Stimulated activated CD8-positive, alpha-beta memory T cell treated with anti-CD3 and anti-CD28 coated beads, Interleukin-4, amount 100 ng/mL, for 48 hours (primary cell): ENCODE measurements around the gene SLC25A38.
A peak's percentile ranks its signal among the peaks of the same experiment; 100 is the strongest.
"Not testable (repeated sequence)": the region's sequence is repeated elsewhere in the genome, so short reads cannot be mapped to it uniquely, and the experiment has no call there.

Experiments used
- DNase-seq: peaks from one replicate; pipeline ENCODE4 v3.0.0-alpha.2; 2020

The SLC25A38 gene

DNA sequence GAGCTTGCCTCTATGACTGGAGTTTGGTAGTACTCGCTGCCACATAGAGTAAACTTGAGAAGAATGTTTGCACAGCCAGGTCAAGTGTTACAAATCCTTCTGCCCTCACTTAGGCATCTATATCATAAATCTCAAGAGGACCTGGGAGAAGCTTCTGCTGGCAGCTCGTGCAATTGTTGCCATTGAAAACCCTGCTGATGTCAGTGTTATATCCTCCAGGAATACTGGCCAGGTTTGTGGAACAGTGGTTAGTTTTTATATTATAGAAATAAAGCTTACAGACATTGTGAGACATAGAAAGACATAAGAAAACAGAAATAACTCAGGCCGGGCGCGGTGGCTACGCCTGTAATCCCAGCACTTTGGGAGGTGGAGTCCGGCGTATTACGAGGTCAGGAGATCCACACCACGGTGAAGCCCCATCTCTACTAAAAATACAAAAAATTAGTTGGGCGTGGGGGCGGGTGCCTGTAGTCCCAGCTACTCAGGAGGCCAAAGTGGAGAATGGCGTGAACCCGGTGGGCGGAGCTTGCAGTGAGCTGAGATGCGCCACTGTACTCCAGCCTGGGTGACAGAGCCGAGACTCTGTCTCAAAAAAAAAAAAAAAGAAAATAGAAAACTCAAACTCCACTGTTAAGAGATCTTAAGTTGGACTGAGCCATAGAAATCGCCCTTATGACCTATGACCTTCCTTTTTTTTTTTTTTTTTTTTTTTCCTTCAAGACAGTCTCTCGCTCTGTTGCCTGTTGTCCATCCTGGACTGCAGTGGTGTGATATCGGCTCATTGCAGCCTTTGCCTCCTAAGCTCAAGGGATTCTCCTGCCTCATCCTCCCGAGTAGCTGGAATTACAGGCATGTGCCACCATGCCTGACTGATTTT is 25.6 kb downstream of the SLC25A38 start:
- DNase-seq: peak; percentile 65

DNA sequence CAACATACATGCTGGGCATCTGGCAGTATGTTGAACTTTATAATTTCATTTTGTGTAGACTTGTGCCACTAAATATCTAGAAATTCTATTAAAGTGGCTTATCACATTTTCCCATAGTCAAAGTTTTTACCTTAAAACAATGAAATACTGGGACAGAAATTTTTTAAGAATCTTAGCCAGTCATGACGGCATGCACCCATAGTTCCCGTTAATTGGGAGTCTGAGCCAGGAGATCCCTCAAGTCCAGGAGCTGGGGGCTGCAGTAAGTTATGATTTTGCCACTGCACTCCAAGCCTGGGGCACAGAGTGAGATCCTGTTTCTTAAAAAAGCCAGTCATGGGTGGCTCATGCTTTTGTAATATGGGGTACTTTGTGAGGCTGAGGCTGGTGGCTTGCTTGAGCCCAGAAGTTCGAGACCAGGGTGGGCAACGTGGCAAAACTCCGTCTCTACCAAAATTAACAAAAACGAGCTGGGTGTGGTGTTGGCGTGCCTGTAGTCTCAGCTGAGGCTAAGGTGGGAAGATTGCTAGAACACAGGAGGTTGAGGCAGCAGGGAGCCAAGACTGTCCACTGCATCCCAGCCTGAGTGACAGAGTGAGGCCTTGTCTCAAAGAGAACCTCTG is 26.5 kb downstream of the SLC25A38 start:
- DNase-seq: no peak

DNA sequence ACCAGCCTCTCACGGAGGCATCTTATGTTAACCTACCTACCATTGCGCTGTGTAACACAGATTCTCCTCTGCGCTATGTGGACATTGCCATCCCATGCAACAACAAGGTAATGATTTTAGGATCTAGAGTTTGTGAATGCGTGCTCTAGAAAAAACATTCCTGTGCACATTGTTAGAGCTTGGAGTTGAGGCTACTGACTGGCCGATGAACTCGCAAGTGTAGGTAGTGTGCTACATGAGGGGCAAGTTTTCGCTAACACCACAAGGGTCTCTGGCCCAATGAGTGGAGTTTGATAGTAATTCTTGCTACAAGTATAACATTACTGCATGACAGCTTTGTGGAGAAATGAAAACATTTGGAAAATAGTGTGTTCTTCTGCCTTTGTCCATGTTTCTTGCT is 27.7 kb downstream of the SLC25A38 start:
- DNase-seq: no peak

- no peak for DNase-seq
These were observed 29.6 kb downstream of the SLC25A38 start for GRCh38 chr3:39412668-39413260.

- no peak for DNase-seq
These were observed 30.7 kb downstream of the SLC25A38 start for GRCh38 chr3:39413691-39414420.

- peak; percentile 36 for DNase-seq
These were observed 31.3 kb downstream of the SLC25A38 start for GRCh38 chr3:39414421-39414907.

DNA sequence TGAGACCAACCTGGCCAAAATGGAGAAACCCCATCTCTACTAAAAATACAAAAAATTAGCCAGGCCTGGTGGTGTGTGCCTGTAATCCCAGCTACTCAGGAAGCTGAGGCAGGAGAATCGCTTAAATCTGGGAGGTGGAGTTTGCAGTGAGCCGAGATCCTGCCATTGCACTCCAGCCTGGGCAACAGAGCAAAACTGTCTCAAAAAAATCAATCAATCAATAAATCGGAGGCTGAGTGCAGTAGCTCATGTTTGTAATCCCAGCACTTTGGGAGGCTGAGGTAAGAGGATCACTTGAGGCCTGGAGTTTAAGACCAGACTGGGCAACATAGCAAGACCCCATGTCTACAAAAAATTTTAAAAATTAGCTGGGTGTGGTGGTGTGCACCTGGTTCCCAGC is 32.1 kb downstream of the SLC25A38 start:
- not testable (repeated sequence) for DNase-seq

DNA sequence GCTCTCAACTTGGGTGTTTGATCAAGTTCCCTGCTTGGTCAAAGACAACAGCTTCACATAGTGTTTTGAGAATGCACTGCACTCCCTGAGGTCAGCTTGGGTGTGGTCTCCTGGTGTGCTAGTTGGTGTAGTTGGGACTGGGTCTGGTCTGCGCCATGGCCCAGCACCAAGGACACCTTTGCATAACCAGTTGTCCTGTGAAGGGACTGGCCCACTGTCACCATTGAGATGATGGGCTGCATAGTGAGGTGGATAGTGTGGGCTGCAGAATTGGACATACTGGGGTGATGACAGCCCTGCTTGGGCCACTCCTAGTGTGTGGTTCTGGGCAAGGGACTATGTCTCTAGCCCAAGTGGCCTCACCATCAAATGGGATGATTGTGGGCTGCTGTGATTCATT is 32.8 kb downstream of the SLC25A38 start:
- no peak for DNase-seq

DNA sequence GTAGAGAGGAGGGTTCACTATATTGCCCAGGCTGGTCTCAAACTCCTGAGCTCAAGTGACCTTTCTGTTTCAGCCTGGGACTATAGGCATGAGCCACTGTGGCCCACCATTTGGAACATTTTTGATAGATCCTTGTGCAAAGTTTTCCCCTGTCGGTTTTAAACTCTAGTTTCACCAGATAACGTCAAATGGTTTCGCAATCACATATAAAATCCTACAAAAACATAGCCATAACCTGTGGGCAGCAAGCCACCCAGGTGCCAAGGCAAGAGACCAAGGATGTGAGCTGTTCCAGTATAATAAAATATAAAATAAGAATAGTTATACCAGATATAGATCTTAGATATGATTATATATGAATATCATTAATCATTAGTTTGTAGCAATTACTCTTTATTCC is 33.8 kb downstream of the SLC25A38 start:
- not testable (repeated sequence) for DNase-seq

DNA sequence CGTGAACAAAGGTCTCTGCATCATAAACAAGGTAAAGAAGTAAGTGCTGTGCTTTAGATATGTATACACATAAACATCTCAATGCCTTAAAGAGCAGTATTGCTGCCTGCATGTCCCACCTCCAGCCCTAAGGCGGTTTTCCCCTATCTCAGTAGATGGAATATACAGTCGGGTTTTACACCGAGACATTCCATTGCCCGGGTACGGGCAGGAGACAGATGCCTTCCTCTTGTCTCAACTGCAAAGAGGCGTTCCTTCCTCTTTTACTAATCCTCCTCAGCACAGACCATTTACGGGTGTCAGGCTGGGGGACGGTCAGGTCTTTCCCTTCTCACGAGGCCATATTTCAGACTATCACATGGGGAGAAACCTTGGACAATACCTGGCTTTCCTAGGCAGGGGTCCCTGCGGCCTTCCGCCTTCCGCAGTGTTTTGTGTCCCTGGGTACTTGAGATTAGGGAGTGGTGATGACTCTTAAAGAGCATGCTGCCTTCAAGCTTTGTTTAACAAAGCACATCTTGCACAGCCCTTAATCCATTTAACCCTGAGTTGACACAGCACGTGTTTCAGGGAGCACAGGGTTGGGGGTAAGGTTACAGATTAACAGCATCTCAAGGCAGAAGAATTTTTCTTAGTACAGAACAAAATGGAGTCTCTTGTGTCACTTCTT is 35.5 kb downstream of the SLC25A38 start:
- DNase-seq: not testable (repeated sequence)

DNA sequence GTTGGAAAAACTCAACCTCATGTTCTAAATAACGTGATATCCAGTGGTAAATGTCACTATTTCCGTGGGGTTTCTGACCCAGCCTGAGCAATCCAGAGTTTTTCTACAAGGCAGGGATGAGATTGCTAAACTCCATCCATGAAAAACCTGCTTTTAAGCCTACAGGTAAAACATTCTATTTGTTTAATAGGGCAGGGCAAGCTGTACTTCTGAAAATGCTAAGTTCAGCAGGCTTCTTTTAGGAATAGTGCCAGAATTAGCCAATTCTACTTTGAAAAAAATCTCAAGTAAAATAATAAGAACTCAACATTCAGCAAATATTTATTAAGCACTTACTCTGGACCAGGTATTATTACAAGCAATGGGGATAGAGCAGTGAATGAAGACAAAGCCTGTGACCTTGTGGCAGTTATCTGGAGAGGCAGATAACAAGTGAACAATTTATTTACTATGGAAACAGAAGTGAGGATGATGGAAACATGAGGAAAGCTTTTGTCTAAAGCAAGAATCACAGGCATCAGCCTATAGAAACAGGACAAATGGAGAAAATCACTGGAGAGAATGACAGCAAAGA is 36.7 kb downstream of the SLC25A38 start:
- no peak for DNase-seq

- DNase-seq: no peak
These were observed 37.4 kb downstream of the SLC25A38 start for GRCh38 chr3:39420543-39420942.

GRCh38 chr3:39423436-39423970 is 40.3 kb downstream of the SLC25A38 start:
- DNase-seq: no peak

GRCh38 chr3:39426312-39426711 is 43.1 kb downstream of the SLC25A38 start:
- no peak for DNase-seq

DNA sequence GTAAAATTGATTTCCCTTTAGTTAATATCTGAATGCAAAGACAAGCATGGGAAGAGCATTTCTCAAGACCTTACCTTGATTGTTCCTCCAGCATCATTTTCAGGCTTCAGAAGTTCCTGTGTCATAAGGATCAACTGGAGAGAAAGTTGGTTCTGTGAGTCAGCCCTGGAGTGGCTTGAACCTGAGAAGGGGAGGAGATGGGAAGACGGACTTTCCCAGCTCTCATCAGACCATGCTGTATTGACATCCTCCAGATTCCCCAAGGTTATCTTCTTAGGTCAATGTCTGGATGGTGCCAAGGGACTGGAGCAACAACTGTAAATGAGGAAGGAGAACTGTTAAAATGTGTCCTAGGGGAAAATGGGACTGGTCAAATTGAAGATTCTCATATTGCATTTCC is 44.3 kb downstream of the SLC25A38 start:
- DNase-seq: no peak

DNA sequence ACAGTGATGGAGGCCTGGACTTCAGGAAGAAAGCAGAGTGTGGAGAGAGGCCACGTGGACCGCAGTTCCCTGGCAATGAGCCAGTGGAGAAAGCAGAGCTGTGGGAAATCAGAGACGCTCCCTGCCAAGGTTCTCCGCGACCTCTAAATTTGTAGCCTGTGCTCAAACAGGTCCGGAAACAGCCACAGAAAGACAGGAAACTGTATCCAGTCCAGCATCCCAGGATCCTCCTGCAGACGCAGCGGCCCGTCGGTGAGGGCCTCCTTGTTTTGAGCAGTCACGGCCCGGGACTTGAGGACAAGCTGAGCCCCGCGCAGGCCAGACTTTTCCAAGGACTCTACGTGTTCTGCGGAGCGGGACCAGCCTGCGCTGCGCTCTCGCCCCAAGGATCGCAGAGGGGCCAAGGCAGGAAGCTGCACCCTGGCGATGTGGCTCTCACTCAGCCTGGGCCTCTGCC is 45.6 kb downstream of the SLC25A38 start:
- no peak for DNase-seq

DNA sequence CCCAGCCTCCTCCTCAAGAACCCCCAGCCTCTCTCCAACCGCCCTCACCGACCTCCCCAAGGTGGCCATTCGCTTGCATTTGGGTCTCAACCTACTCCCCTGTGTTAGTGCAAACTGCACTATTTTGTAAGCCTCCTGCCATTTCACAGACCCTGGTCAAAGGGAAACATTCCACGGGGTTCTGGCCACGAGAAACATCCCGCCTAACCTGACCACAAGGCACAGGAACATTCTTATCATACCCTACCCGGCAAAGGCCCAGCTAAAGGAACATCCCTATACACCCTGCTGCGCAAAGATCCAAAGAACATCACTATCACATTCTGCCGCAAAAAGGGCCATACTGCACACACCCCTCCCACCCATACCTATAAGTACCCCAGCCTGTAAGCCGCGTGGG is 46.3 kb downstream of the SLC25A38 start:
- no peak for DNase-seq

DNA sequence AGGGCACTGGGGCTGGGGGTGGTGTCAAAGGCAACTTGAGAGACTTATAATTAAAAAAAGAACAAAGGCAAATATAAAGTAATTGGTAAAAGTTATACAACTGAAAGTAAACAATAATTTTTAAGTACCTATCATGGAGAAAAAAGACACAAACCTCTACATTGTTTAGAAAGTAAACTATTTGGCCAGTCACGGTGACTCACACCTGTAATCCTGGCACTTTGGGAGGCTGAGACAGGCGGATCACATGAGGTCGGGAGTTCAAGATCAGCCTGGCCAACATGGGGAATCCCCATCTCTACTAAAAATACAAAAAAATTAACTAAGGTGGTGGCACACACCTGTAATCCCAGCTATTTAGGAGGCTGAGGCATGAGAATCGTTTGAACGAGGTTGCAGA is 49.2 kb downstream of the SLC25A38 start:
- no peak for DNase-seq

DNA sequence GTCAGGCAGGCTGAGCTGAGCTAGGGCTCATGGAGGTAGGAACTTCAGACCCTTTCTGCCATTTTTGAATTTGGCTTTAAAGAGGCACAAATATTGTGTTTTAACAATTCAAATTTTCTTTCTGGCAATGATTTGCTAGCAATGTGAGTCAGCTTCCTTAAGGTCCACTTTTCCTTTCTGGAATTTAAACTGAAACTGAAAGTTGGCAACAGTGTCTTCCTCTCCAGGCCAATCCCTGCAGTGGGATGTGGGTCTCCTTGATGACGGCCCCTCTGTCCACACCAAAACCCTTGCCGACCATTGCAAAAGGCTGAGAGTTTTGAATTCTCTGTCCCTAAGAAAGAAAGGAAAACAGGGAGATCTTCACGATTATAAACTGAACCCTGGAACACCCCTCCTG is 50.5 kb downstream of the SLC25A38 start:
- no peak for DNase-seq

DNA sequence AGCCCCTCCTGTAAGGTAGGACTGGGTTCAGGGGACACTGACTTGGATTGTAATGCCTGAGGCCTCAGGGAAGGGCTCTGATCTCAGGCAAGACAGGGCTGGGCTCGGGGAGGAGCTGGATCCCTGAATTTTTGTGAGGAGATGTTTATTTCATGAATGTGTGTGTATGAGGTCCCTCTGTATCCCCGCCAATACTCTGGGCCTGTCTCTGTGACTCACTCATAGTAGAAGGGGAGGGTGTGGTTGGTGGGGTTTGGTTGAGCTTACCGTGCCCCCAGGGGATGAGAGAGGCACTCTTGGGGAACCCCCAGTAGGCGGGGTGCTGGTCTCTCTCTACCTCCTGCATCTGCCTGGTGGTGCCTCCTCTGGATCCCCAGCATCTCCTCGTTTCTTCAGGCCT is 51.4 kb downstream of the SLC25A38 start:
- no peak for DNase-seq

DNA sequence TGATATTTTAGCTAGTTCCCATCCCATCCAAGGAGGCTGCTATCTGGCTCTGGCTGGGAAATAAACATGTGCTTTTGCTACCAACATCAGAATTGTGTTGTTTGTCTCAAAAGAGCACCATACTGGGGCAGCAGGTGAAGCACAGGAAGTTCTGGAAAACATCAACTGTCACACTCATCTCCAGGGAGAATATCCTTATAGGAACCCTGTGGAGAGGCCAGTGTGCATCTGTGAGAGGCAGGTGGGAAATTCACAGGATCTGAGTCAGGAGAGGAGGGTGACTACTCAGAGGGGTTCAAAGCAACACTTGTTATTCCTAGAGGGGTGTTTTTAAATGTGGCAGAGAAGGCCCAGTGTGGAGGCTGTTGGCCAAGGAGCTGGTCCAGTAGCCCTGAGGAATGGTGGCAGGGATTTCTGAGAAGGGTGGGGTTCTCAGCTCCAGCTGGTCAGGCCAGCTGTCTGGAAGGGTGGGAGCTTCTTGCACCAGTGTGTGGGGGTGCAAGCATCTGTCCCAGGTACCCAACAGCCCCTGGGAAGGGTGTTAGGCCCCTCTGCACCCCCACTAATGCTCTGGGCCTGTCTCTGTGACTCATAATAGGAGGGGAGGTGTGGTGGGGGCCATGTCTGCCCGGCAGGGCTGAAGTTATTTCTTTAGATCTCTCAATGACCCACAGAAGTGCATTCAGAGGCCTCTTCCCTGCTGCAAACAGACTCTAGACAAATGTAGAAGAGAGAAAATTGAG is 52.0 kb downstream of the SLC25A38 start:
- DNase-seq: no peak
